ENCODE data around the gene CRB1. TPM values are rescaled to one million over a fixed set of nuclear protein-coding genes. Genes with fewer than 3 reads are reported as not detected.
A peak's percentile ranks its signal among the peaks of the same experiment; 100 is the strongest.

The CRB1 gene
- total RNA-seq, 1 donor from 2014 or later, result not detected

DNA sequence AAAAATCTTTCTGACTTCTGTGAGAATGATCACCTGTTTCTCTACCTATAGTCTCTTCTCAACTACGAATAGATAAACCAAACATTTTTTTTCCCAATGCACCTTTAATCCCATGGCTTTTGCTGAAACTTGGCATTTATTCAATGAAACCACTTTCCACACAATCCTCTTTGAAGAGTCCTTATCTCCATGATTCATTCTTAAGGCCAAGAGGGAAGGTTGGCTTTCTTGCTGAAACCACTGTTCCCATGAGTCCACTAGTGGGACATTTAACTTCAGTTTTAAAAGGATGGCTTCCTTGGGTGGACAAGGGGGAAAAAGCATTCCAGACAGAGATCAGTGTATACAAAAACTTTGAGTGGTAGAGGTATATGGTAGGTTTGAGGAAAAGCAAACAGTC, 73.6 kb downstream of the CRB1 start:
- Histone ChIP-seq H3K79me2 (ENCODE audit: insufficient read depth, low read length) (no peaks in the 10 kb centered on the region), H3K27me3 (ENCODE audit: insufficient read depth, low read length) (no peaks in the 10 kb centered on the region), H3K9ac (ENCODE audit: low read length) (no peak overlapping the region), H3K9me3 (ENCODE audit: insufficient read depth, low read depth, low read length) (no peaks in the 10 kb centered on the region), H2AFZ (ENCODE audit: low read depth, low read length) (no peak overlapping the region), H3K4me3 (ENCODE audit: insufficient read depth, low read depth, low read length) (no peak overlapping the region), H3K36me3 (ENCODE audit: insufficient read depth, low read length) (no peaks in the 10 kb centered on the region), H3K4me2 (ENCODE audit: low read length) (no peak overlapping the region), H3K4me1 (ENCODE audit: insufficient read depth, low read length) (no peaks in the 10 kb centered on the region), H3K27ac (ENCODE audit: low read depth, low read length) (no peak overlapping the region), H4K20me1 (ENCODE audit: insufficient read depth, low read length) (no peaks in the 10 kb centered on the region)
- Mint-ChIP-seq H3K27ac (ENCODE audit: unreplicated experiment) (no peak overlapping the region), H3K36me3 (ENCODE audit: low read depth, unreplicated experiment) (no peaks in the 10 kb centered on the region), H3K27me3 (ENCODE audit: low read depth, unreplicated experiment) (no peaks in the 10 kb centered on the region), H3K4me3 (ENCODE audit: unreplicated experiment) (no peak overlapping the region), H3K9me3 (ENCODE audit: unreplicated experiment) (peaks cover 2% of the 10 kb centered on the region), H3K4me1 (ENCODE audit: low read depth, unreplicated experiment) (peaks cover 13% of the 10 kb centered on the region)
- DNase-seq (ENCODE audit: low read depth) (peak; percentile 49), FAIRE-seq (no peak)
- TF ChIP-seq EZH2 (IDR thresholded peaks at IDR 0.05; ENCODE audit: insufficient read depth, low read length), result no peak
- TF ChIP-seq, protein P1, sequence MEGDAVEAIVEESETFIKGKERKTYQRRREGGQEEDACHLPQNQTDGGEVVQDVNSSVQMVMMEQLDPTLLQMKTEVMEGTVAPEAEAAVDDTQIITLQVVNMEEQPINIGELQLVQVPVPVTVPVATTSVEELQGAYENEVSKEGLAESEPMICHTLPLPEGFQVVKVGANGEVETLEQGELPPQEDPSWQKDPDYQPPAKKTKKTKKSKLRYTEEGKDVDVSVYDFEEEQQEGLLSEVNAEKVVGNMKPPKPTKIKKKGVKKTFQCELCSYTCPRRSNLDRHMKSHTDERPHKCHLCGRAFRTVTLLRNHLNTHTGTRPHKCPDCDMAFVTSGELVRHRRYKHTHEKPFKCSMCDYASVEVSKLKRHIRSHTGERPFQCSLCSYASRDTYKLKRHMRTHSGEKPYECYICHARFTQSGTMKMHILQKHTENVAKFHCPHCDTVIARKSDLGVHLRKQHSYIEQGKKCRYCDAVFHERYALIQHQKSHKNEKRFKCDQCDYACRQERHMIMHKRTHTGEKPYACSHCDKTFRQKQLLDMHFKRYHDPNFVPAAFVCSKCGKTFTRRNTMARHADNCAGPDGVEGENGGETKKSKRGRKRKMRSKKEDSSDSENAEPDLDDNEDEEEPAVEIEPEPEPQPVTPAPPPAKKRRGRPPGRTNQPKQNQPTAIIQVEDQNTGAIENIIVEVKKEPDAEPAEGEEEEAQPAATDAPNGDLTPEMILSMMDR (IDR thresholded peaks at IDR 0.05; ENCODE audit: insufficient read depth, low read depth, low read length), result no peak

DNA sequence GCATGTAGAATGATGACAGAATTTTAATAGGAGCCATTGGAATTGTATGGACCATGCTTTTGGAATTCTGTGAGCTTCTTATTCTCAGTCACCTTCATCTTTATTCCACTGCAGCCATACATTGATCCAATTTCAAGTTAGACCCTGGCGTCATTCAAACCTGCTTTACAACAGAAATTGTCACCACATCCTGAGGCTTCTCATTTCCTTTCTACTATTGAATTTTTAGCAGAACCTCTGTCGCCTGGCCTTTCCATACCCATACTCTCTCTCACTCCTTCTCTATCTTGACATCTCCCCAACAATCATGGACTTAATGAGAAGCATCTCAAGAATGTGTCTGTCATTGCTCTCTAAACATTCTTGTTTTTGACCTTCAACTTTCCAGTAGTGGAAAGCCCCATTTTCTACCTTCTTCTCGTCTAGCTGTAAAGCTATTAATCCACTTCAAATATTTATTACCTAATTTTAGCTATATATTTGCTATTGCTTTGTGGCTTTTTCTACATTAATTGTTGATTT, 74.1 kb downstream of the CRB1 start:
- no peaks in the 10 kb centered on the region for H3K79me2 ChIP-seq (ENCODE audit: insufficient read depth, low read length)
- Mint-ChIP-seq H3K27ac (ENCODE audit: unreplicated experiment) (peak overlapping the region; percentile 47), H3K27me3 (ENCODE audit: low read depth, unreplicated experiment) (no peaks in the 10 kb centered on the region), H3K4me3 (ENCODE audit: unreplicated experiment) (no peak overlapping the region), H3K9me3 (ENCODE audit: unreplicated experiment) (peaks cover 2% of the 10 kb centered on the region), H3K4me1 (ENCODE audit: low read depth, unreplicated experiment) (peaks cover 13% of the 10 kb centered on the region), H3K36me3 (ENCODE audit: low read depth, unreplicated experiment) (no peaks in the 10 kb centered on the region)
- no peak overlapping the region for H2AFZ ChIP-seq (ENCODE audit: low read depth, low read length)
- no peaks in the 10 kb centered on the region for H4K20me1 ChIP-seq (ENCODE audit: insufficient read depth, low read length)
- H3K4me3 ChIP-seq (ENCODE audit: insufficient read depth, low read depth, low read length), result no peak overlapping the region
- H3K9ac ChIP-seq (ENCODE audit: low read length), result no peak overlapping the region
- H3K36me3 ChIP-seq (ENCODE audit: insufficient read depth, low read length), result no peaks in the 10 kb centered on the region
- FAIRE-seq, result no peak
- no peaks in the 10 kb centered on the region for H3K27me3 ChIP-seq (ENCODE audit: insufficient read depth, low read length)
- H3K27ac ChIP-seq (ENCODE audit: low read depth, low read length), result no peak overlapping the region
- H3K9me3 ChIP-seq (ENCODE audit: insufficient read depth, low read depth, low read length), result no peaks in the 10 kb centered on the region
- no peak for TF ChIP-seq EZH2 (IDR thresholded peaks at IDR 0.05; ENCODE audit: insufficient read depth, low read length)
- TF ChIP-seq, protein P1 (IDR thresholded peaks at IDR 0.05; ENCODE audit: insufficient read depth, low read depth, low read length), result no peak
- H3K4me2 ChIP-seq (ENCODE audit: low read length), result no peak overlapping the region
- H3K4me1 ChIP-seq (ENCODE audit: insufficient read depth, low read length), result no peaks in the 10 kb centered on the region
- peak; percentile 33 for DNase-seq (ENCODE audit: low read depth)

DNA sequence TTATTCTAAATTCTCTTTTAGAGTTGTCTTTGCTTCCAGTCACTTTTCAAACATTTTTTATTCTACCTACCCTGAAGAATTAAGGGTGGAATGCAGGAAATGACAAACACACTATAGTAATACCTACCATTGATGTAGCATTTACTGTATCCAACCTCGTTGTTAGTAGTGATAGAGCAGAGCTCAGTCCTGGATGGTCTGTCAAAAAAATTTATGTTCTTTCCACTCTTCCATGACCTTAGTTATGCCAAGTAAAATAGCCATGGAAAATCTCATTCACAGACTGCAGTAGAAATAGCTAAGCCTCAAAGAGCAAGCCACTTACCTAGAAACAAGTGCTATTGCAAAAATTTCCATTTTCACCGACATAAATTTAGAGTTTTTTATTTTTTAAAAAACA, 74.6 kb downstream of the CRB1 start:
- no peaks in the 10 kb centered on the region for H3K27me3 ChIP-seq (ENCODE audit: insufficient read depth, low read length)
- Mint-ChIP-seq H3K27ac (ENCODE audit: unreplicated experiment) (peak overlapping the region; percentile 47), H3K27me3 (ENCODE audit: low read depth, unreplicated experiment) (no peaks in the 10 kb centered on the region), H3K36me3 (ENCODE audit: low read depth, unreplicated experiment) (no peaks in the 10 kb centered on the region), H3K4me3 (ENCODE audit: unreplicated experiment) (no peak overlapping the region), H3K9me3 (ENCODE audit: unreplicated experiment) (peaks cover 2% of the 10 kb centered on the region), H3K4me1 (ENCODE audit: low read depth, unreplicated experiment) (peaks cover 13% of the 10 kb centered on the region)
- no peak overlapping the region for H3K27ac ChIP-seq (ENCODE audit: low read depth, low read length)
- no peak for FAIRE-seq
- no peak overlapping the region for H3K4me2 ChIP-seq (ENCODE audit: low read length)
- H2AFZ ChIP-seq (ENCODE audit: low read depth, low read length), result no peak overlapping the region
- peak; percentile 6 for DNase-seq (ENCODE audit: low read depth)
- H3K9ac ChIP-seq (ENCODE audit: low read length), result no peak overlapping the region
- H3K4me3 ChIP-seq (ENCODE audit: insufficient read depth, low read depth, low read length), result no peak overlapping the region
- no peaks in the 10 kb centered on the region for H4K20me1 ChIP-seq (ENCODE audit: insufficient read depth, low read length)
- TF ChIP-seq EZH2 (IDR thresholded peaks at IDR 0.05; ENCODE audit: insufficient read depth, low read length), result no peak
- TF ChIP-seq, protein P1 (IDR thresholded peaks at IDR 0.05; ENCODE audit: insufficient read depth, low read depth, low read length), result no peak
- H3K79me2 ChIP-seq (ENCODE audit: insufficient read depth, low read length), result no peaks in the 10 kb centered on the region
- H3K9me3 ChIP-seq (ENCODE audit: insufficient read depth, low read depth, low read length), result no peaks in the 10 kb centered on the region
- H3K36me3 ChIP-seq (ENCODE audit: insufficient read depth, low read length), result no peaks in the 10 kb centered on the region
- H3K4me1 ChIP-seq (ENCODE audit: insufficient read depth, low read length), result no peaks in the 10 kb centered on the region

Measured in astrocyte (in vitro differentiated cells and primary cell).